CD4-positive, alpha-beta memory T cell (primary cell): ENCODE data around the gene COL26A1. TPM values are rescaled to one million over a fixed set of nuclear protein-coding genes. Genes with fewer than 3 reads are reported as not detected.

Source experiments
- CTCF ChIA-PET: fragments of 350-600 bp; sonication (Branson Sonifier 250); formaldehyde crosslinking; loops from one replicate; lab custom pipeline; 2021; ENCODE audit warnings: inconsistent platforms; ENCODE audit not compliant: partially characterized antibody; lab: Charles Lee
- POLR2A ChIA-PET: fragments of 350-600 bp; sonication (Branson Sonifier 250); formaldehyde crosslinking; loops from one replicate; lab custom pipeline; 2021; ENCODE audit not compliant: partially characterized antibody; lab: Charles Lee
- DNase-seq, 5 donors: peaks; one replicate each; pipeline versions ENCODE4 v3.0.0 to v3.0.0-alpha.2; 2020 to 2022; ENCODE audit warnings: mixed read lengths in 1 of 5
- H3K27ac ChIP-seq: one replicate; pipeline ENCODE4 v1.7.0; 2013; ENCODE audit warnings: low read depth, low read length
- H3K27me3 ChIP-seq: 2 replicates; pipeline ENCODE4 v1.7.0; 2013; ENCODE audit warnings: mild to moderate bottlenecking, low read length, moderate library complexity; ENCODE audit not compliant: insufficient read depth
- H3K36me3 ChIP-seq: 2 replicates; pipeline ENCODE4 v1.7.0; 2013; ENCODE audit warnings: mild to moderate bottlenecking, low read length, moderate library complexity; ENCODE audit not compliant: insufficient read depth
- H3K4me1 ChIP-seq: 2 replicates; pipeline ENCODE4 v1.7.0; 2013; ENCODE audit warnings: mild to moderate bottlenecking, low read length, moderate library complexity; ENCODE audit not compliant: insufficient read depth
- H3K4me3 ChIP-seq, 2 donors: one replicate each; pipeline ENCODE4 v1.7.0; 2013; ENCODE audit warnings: low read length in 2 of 2, mild to moderate bottlenecking in 1 of 2
- H3K9me3 ChIP-seq, 2 donors: one replicate each; pipeline ENCODE4 v1.7.0; 2013; ENCODE audit warnings: low read length in 2 of 2, control low read depth in 1 of 2; ENCODE audit not compliant: control insufficient read depth in 1 of 2
- H3K27ac Mint-ChIP-seq, 7 donors: one replicate each; pipeline ENCODE4 v1.8.0; 2020 to 2021; ENCODE audit warnings: mixed read lengths in 7 of 7, mild to moderate bottlenecking in 6 of 7, inconsistent platforms in 3 of 7, moderate library complexity in 3 of 7
- H3K27me3 Mint-ChIP-seq, 2 donors: one replicate each; pipeline ENCODE4 v1.8.0; 2020 to 2021; ENCODE audit warnings: mixed read lengths in 2 of 2
- H3K36me3 Mint-ChIP-seq, 2 donors: one replicate each; pipeline ENCODE4 v1.8.0; 2020 to 2021; ENCODE audit warnings: mixed read lengths in 2 of 2, inconsistent platforms in 1 of 2, mild to moderate bottlenecking in 1 of 2
- H3K4me1 Mint-ChIP-seq, 4 donors: one replicate each; pipeline ENCODE4 v1.8.0; 2020 to 2021; ENCODE audit warnings: mixed read lengths in 4 of 4, mild to moderate bottlenecking in 1 of 4
- H3K4me3 Mint-ChIP-seq, 8 donors: one replicate each; pipeline ENCODE4 v1.8.0; 2020 to 2021; ENCODE audit warnings: mixed read lengths in 8 of 8, mild to moderate bottlenecking in 7 of 8, moderate library complexity in 6 of 8, inconsistent platforms in 3 of 8
- H3K9me3 Mint-ChIP-seq, 8 donors: one replicate each; pipeline ENCODE4 v1.8.0; 2020 to 2021; ENCODE audit warnings: mixed read lengths in 8 of 8, mild to moderate bottlenecking in 5 of 8, inconsistent platforms in 3 of 8, moderate library complexity in 1 of 8
- intact Hi-C: fragments of 100-400 bp; cut with micrococcal nuclease; formaldehyde crosslinking; loops from one replicate; pipeline ENCODE4 v1.15.1; 2023
- polyA plus RNA-seq, 2 donors: library from polyadenylated mRNA; unstranded; fragments of 300-500 nt; fragmentation: Illumina TruSeq; gene quantifications; one replicate each; pipeline ENCODE4 v1.2.3, GENCODE V29; 2021
- total RNA-seq, 2 experiments: library from RNA; stranded (reverse); gene quantifications; one replicate each; pipeline ENCODE4 v1.2.3, GENCODE V29; 2021

COL26A1 gene
- total and polyA plus RNA-seq, 4 experiments from 2014 or later, result not detected

DNA sequence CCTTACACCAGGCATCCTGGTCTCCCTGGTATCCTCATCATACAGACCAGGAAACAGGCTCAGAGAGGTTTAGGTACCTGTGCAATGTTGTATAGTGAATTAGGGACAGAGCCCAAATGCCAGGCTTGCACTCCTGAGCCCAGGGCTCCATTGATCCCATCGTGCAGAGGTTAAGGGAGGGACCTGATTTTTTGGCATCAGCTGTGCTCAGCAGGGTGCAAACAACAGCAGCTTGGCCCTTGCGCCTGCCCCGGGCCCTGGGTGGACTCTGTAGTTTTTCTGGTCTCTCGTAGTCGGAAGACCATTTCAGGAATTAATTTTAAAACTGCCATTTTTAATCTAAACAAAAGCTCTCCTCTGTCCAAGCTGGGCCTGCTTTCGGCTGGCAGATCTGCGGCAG lies 79.2 kb downstream of the COL26A1 start:
- Histone ChIP-seq H3K9me3 (no peaks in the 10 kb centered on the region), H3K27me3 (no peaks in the 10 kb centered on the region), H3K4me3 (no peak overlapping the region), H3K36me3 (no peaks in the 10 kb centered on the region), H3K27ac (no peak overlapping the region), H3K4me1 (no peaks in the 10 kb centered on the region)
- H3K36me3 Mint-ChIP-seq, result no peaks in the 10 kb centered on the region
- ChIA-PET CTCF (interaction anchor here (1.5 kb wide), 1 partner anchor 79 kb away, joined by 3 read pairs; the partner anchor contains the start of gene COL26A1), POLR2A (no interaction called here)
- no peaks in the 10 kb centered on the region for H3K9me3 Mint-ChIP-seq
- H3K27ac Mint-ChIP-seq, result no peak overlapping the region
- intact Hi-C loops, result no loop called here
- H3K4me1 Mint-ChIP-seq, result peaks cover 0 to 7% (median 5%) of the 10 kb centered on the region in 4 donors
- no peak for DNase-seq
- H3K4me3 Mint-ChIP-seq, result no peak overlapping the region
- peaks cover 5 to 16% of the 10 kb centered on the region in 2 donors for H3K27me3 Mint-ChIP-seq

- Histone ChIP-seq H3K27ac (no peak overlapping the region), H3K4me1 (no peaks in the 10 kb centered on the region), H3K9me3 (no peaks in the 10 kb centered on the region), H3K4me3 (no peak overlapping the region), H3K36me3 (no peaks in the 10 kb centered on the region), H3K27me3 (no peaks in the 10 kb centered on the region)
- ChIA-PET CTCF (interaction anchor here (1.5 kb wide), 1 partner anchor 80 kb away, joined by 3 read pairs; the partner anchor contains the start of gene COL26A1), POLR2A (no interaction called here)
- intact Hi-C loops, result no loop called here
- Mint-ChIP-seq H3K4me1 (peaks cover 0 to 7% (median 5%) of the 10 kb centered on the region in 4 donors), H3K27ac (peak overlapping the region in 1 of 7 donors; percentile 30), H3K36me3 (no peaks in the 10 kb centered on the region), H3K4me3 (no peak overlapping the region), H3K9me3 (no peaks in the 10 kb centered on the region), H3K27me3 (peaks cover 5 to 12% of the 10 kb centered on the region in 2 donors)
- DNase-seq, result no peak
These were observed 79.9 kb downstream of the COL26A1 start for GRCh38 chr7:101442426-101443070.

DNA sequence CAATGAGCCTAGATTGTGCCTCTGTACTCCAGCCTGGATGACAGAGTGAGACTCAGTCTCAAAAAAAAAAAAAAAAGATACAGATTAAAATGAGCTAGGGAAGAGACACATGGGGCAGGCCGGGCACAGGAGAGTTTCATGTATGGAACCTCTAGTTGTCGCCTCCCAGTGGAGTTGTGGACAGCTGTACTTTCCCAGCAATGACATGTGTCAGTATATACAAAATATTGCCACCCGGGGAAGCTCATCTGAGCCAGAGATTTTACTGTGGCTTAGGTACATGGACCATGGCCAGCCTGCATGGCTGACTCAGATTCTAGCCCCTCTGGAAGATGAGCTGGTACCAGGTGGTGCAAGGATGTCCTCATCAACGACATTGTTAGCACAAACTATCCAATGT lies 87.4 kb downstream of the COL26A1 start:
- Histone ChIP-seq H3K4me1 (no peaks in the 10 kb centered on the region), H3K4me3 (no peak overlapping the region), H3K27me3 (no peaks in the 10 kb centered on the region), H3K9me3 (no peaks in the 10 kb centered on the region), H3K27ac (no peak overlapping the region), H3K36me3 (no peaks in the 10 kb centered on the region)
- no peak overlapping the region for H3K4me3 Mint-ChIP-seq
- POLR2A ChIA-PET, result no interaction called here
- CTCF ChIA-PET, result no interaction called here
- H3K4me1 Mint-ChIP-seq, result no peaks in the 10 kb centered on the region
- H3K9me3 Mint-ChIP-seq, result no peaks in the 10 kb centered on the region
- DNase-seq, result no peak
- H3K27ac Mint-ChIP-seq, result no peak overlapping the region
- peaks cover 0 to 3% of the 10 kb centered on the region in 2 donors for H3K27me3 Mint-ChIP-seq
- no peaks in the 10 kb centered on the region for H3K36me3 Mint-ChIP-seq
- intact Hi-C loops, result no loop called here

DNA sequence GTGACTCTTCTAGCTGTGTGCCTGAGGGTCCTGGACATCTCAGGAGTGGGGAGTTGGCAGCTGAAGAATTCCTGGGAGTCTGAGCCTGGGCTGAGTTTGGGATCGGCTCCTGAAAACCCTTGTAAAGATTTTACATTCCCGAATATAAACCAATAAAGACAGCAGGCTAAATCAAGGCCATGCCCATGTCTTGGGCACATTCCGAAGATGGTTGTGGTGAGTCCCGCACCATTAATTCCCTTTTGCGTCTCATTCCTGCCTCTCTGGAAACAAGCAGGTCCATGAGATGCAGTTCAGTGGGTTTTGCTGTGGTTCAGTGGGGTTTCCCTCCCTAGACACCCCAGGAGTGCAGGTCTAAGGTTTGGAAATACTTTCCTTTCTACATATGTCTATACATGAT lies 90.9 kb downstream of the COL26A1 start:
- no peaks in the 10 kb centered on the region for H3K36me3 Mint-ChIP-seq
- Histone ChIP-seq H3K36me3 (no peaks in the 10 kb centered on the region), H3K4me3 (no peak overlapping the region), H3K27me3 (no peaks in the 10 kb centered on the region), H3K27ac (no peak overlapping the region), H3K9me3 (no peaks in the 10 kb centered on the region), H3K4me1 (no peaks in the 10 kb centered on the region)
- no peak for DNase-seq
- H3K27ac Mint-ChIP-seq, result no peak overlapping the region
- H3K9me3 Mint-ChIP-seq, result no peaks in the 10 kb centered on the region
- no peaks in the 10 kb centered on the region for H3K4me1 Mint-ChIP-seq
- intact Hi-C loops, result no loop called here
- POLR2A ChIA-PET, result no interaction called here
- CTCF ChIA-PET, result no interaction called here
- no peak overlapping the region for H3K4me3 Mint-ChIP-seq
- peaks cover 0 to 3% of the 10 kb centered on the region in 2 donors for H3K27me3 Mint-ChIP-seq

DNA sequence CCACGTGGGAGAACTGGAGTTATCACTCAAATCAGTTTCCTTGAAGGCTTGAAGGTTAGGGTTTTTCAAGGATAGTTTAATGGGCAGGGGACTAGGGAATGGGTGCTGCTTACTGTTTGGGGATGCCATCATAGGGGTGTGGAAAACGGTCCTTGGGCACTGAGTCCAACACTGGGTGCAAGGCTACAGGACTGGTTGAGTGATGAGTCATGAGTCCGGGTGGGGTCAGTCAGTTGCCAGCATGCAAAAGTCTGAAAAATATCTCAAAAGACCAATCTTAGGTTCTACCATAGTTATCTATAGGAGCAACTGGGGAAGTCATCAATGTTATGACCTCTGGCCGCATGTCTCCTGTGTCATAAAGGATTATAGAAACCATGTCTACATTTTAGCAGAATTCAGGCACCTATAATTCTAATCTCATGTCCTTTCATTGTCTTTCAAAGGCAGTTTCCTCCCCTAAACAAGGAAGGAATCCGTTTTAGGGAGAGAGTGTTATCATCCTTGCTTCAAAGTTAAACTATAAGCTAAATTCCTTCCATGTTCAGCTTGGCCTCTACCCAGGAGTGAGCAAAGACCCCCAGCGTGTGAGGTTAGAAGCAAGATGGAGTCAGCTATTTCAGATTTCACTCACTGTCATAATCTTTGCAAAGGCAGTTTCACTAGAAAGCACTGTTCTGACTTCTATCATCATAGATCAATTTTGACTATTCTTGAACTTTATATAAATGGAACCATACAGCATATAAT lies 94.5 kb downstream of the COL26A1 start:
- Mint-ChIP-seq H3K27ac (peak overlapping the region in 1 of 7 donors; percentile 14), H3K4me1 (no peaks in the 10 kb centered on the region), H3K4me3 (no peak overlapping the region), H3K27me3 (peaks cover 0 to 3% of the 10 kb centered on the region in 2 donors), H3K9me3 (no peaks in the 10 kb centered on the region), H3K36me3 (no peaks in the 10 kb centered on the region)
- Histone ChIP-seq H3K27me3 (no peaks in the 10 kb centered on the region), H3K4me3 (no peak overlapping the region), H3K27ac (no peak overlapping the region), H3K36me3 (no peaks in the 10 kb centered on the region), H3K9me3 (no peaks in the 10 kb centered on the region), H3K4me1 (no peaks in the 10 kb centered on the region)
- intact Hi-C loops, result no loop called here
- ChIA-PET CTCF (interaction anchor here (0.6 to 0.7 kb wide), 2 partner anchors 12 to 19 kb away, joined by 3 read pairs; no protein-coding TSS in a partner anchor), POLR2A (no interaction called here)
- no peak for DNase-seq

DNA sequence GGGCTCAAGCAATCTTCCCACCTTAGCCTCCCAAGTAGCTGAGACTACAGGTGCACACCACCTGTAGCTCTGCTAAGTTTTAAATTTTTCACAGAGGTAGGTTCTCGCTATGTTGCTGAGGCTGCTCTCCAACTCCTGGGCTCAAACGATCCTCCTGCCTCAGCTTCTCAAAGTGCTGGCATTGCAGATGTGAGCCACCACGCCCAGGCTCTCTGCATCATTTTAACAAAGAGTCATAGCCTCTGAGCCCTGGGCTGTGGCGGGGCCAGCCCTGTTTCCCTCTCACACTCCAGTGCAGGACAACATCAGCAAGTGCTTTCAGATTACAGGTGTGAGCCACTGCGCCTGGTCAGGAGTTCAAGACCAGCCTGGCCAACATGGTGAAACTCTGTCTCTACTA lies 102.5 kb downstream of the COL26A1 start:
- Mint-ChIP-seq H3K4me3 (peak overlapping the region in 4 of 8 donors; percentile 46 to 69 (median 53)), H3K27ac (peak overlapping the region in 2 of 7 donors; percentile 6 to 64), H3K4me1 (peaks cover 0 to 15% (median 7%) of the 10 kb centered on the region in 4 donors), H3K27me3 (no peaks in the 10 kb centered on the region), H3K36me3 (no peaks in the 10 kb centered on the region), H3K9me3 (no peaks in the 10 kb centered on the region)
- Histone ChIP-seq H3K4me3 (no peak overlapping the region), H3K9me3 (no peaks in the 10 kb centered on the region), H3K27me3 (no peaks in the 10 kb centered on the region), H3K4me1 (peaks cover 9% of the 10 kb centered on the region), H3K27ac (no peak overlapping the region), H3K36me3 (no peaks in the 10 kb centered on the region)
- no peak for DNase-seq
- POLR2A ChIA-PET, result no interaction called here
- CTCF ChIA-PET, result interaction anchor here (0.5 to 1.5 kb wide), 2 partner anchors 54 to 118 kb away, joined by 3 to 6 read pairs; no protein-coding TSS in a partner anchor
- intact Hi-C loops, result no loop called here

DNA sequence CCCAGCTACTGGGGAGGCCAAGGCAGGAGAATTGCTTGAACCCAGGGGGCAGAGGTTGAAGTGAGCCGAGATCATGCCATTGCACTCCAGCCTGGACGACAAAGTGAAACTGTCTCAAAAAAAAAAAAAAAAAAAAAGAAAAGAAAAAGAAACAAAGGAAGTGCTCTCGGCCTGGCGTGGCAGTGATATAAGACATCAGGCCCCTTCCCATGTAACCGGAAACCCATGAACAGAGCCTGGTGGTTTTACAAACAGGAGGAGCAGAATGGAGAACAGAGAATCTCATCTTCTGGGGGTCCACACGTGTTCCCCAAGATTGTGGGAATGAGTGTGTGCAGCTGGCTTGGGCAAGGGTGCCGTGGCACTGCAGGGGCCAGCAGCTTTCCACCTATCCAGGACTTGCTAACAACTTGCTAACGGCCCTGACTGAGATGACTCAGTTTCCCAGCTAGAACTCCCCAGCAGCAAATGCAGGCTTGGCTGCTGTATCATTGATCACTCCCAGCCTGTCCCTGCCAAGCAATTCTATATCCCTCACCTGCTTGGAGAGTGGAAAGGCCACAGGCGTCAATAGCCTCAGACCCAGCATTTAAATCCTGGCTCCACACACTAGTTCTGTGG lies 103.0 kb downstream of the COL26A1 start:
- CTCF ChIA-PET, result interaction anchor here (1.5 kb wide), 1 partner anchor 54 kb away, joined by 6 read pairs; no protein-coding TSS in a partner anchor

More for the DNA sequence above, 103.0 kb downstream of the COL26A1 start:
- H3K27me3 ChIP-seq, result no peaks in the 10 kb centered on the region
- Mint-ChIP-seq H3K27me3 (no peaks in the 10 kb centered on the region), H3K27ac (peak overlapping the region in 4 of 7 donors; percentile 42 to 66 (median 52)), H3K4me1 (peaks cover 0 to 15% (median 7%) of the 10 kb centered on the region in 4 donors), H3K4me3 (peak overlapping the region in 5 of 8 donors; percentile 46 to 69 (median 60)), H3K9me3 (no peaks in the 10 kb centered on the region), H3K36me3 (no peaks in the 10 kb centered on the region)
- no peaks in the 10 kb centered on the region for H3K9me3 ChIP-seq
- H3K36me3 ChIP-seq, result no peaks in the 10 kb centered on the region
- POLR2A ChIA-PET, result no interaction called here
- H3K4me1 ChIP-seq, result peaks cover 9% of the 10 kb centered on the region
- H3K27ac ChIP-seq, result no peak overlapping the region
- no peak for DNase-seq
- no peak overlapping the region for H3K4me3 ChIP-seq
- intact Hi-C loops, result no loop called here
